M059J (cell line): Measurements from ENCODE around the gene ENTHD1. TPM values are rescaled to one million over a fixed set of nuclear protein-coding genes. Genes with fewer than 3 reads are reported as not detected.
"Not testable (repeated sequence)": the region's sequence is repeated elsewhere in the genome, so short reads cannot be mapped to it uniquely, and the experiment has no call there.

Source experiments
- DNase-seq: peaks from one replicate; pipeline ENCODE4 v3.0.0-alpha.2; 2012; ENCODE audit warnings: low read depth
- total RNA-seq: library from RNA; depleted of rRNA; stranded (reverse); fragments of >200 nt; shearing (Covaris generic); gene quantifications from 2 replicates; pipeline ENCODE4 v1.2.3, GENCODE V29; 2014

Gene ENTHD1
- total RNA-seq, 1 experiment from 2014 or later: not detected

DNA sequence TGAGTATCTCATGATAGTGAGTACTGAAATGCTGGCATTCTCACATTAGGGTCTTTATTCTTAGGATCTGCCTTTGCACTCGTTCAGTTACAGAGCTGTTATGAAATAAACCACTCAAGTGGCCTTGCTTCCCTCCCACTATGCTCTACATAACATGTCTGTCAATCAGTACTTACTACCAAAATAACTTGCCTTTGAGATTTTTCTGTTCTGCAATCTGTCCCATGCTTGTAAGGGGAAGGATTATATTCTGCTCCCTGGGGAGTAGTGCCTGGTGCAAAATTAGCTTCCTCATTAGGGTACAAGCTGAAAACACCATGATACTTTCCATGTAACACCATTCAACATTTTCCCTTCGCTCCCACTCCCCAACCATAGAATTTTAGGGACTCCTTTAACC lies 5.4 kb upstream of the ENTHD1 start:
- DNase-seq: no peak

DNA sequence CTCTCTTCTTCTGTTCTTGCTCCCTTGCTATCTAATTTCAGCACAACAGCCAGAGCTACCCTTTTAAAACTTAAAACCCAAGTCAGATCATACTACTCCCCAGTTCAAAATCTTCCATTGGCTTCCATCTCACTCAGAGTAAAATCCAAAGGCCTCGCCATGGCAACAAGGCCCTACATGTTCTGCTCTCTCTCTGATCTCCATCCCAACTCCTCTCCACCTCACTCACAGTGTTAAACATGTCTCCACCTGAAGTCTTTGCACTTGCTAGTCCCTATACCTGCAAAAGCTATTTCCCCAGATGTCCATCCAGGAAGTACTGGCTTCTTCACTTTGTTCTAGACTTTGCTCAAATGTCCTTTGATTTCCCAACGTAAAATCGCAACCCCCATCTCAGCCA lies 4.3 kb upstream of the ENTHD1 start:
- DNase-seq: no peak

DNA sequence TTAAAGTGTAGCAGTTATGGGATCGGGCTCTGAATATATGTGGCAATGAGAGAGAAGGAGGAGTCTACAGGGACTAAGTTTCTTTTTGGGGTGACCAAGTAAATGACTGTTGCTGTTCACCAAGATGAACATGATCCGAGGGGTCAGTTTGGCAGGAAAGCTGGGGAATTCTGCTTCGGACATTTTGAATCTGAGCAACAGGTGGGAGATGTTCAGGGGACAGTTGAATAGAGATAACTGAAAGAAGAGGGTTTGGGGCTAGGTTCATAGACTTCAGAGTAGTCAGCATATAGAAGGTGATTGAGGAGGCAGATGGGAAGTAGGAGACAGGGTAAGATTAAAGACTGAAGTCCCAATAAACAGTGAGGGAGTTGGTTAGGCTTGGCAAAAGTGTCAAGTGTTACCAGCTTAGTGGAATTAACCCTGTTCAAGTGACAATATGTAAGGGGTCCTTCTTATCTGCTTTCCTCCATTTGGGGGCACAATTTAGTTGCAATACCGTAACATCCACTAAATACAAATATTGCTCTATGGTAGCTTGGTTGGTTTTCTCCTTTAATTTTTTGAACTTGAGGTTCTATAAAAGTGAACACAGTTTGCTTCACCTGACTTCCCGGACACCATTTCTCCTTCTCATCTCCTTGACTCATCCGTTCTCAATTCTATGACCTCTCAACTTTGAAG lies 2.9 kb upstream of the ENTHD1 start:
- DNase-seq: no peak

DNA sequence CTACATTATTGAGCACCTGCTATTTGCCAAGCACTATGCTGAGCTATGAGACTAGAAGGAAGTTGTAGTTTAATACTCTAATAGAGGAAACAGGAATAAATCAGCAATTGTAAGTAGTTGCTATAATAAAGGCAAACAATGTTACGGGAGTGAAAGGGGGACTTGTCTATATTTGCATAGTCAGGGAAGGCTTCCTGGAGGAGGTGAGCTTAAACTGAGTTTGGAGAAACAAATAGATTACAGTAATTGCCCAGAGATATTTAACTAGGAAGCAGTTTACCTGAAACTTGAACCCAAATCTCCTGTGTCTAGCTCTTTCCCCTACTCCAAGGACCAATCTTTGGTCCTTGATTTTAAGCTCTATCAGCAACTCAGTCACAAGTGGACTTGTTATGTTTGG lies 2.1 kb upstream of the ENTHD1 start:
- DNase-seq: no peak

DNA sequence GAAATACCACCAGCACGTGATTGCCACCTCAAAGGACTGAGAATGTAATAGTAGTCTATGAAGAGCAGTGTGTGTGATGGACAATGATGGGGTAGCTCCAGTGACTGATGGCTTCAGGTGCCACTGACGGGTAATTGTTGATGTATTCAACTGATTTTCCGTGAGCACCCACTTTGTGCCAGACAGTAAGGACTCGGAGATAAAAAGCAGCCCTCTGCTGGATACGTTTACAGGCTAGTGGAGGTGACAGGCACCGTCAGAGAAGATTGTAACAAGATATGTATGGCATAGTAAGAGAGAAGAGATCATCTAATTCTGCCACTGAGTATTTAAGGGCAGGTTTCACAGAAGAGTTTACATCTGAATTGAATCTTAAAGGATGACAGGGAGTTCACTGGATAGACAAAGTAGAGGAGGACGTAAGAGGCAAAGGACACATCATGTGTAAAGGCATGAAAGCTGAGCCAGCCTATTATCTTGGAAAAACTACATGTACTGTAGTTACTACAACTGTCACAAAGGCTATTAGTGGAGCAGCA lies 1.1 kb upstream of the ENTHD1 start:
- no peak for DNase-seq

DNA sequence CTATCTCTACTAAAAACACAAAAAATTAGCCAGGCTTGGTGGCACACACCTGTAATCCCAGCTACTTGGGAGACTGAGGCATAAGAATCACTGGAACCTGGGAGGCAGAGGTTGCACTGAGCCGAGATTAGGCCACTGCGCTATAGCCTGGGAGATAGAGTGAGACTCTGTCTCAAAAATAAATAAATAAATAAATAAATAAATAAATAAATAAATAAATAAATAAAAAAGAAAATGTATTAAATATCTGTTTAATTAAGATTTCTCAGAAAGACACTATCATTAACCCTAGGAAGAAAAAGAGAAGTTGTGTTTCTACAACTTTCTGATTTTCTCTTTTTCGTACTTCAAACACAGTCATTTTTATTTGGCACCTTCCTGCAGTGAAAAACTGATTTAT lies 3.6 kb downstream of the ENTHD1 start:
- not testable (repeated sequence) for DNase-seq

DNA sequence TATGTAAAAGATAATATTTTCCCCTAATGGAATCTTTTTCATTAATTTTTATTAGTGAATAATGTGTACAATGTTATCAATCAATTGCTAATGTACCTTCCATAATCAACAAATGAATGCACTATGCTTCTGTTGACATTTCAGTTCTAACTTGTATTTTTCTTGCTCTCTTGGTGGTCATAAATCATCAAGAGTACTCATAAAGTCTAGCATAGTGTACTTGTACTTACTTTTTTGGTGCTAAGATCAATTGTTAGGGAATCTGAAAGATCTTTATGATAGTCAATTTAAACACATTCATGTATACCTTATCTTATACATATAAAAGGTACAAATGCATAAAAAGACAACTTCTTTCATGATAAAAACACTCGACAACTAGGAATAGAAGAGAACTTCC lies 10.5 kb downstream of the ENTHD1 start:
- DNase-seq: no peak

DNA sequence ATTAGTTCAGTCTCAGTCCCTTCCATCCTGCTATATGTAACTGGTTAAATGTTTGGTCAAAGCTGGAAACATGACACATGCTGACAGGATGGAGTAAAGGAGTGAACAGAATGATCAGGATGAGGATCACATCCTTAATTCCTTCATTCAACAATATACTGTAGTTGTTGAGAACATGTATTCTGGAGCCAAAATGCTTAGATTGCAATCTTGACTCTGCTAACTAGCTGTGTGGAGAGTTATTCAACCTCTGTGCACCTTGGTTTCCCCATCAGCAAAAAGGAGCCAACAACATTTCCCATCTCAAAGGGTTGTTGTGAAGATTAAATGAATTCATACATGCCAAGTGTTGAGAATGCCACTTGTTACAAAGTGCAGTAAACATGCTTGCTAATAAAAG lies 12.8 kb downstream of the ENTHD1 start:
- no peak for DNase-seq

DNA sequence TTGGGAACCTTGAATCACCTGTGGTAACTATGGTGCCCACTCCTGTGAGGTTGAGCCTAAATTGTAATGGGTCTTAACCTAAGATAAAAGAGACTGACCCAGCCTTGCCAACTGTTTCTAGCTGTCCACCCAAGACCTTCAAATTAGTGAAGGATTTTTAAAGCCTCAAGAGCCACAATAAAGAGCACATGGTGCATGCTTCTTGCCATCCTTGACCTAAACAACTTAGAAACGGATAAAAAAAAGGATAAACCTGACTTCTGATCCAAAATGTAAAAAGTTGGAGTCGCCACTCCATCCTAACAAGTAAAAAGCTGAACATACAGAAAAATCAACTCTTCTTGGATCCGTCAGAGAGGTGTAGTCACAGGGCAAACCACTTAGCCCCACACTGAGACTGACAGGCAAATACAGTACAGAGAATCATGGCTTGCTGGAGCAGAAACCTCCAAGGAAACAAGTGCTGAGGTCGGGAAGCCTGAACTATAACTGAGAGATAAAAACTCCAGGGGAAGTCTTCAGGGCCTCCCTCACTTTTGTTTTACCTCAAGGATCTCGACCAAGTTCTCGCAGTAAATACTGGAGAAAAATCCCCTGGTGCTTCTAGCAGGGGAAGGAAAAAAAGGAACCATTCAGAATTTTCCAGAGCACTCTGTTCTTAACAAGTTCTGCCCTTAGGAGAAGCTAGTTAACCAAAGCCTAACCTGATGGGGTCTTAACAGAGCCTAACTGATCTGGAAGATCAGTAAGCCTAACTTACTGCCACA lies 16.3 kb downstream of the ENTHD1 start:
- DNase-seq: no peak

DNA sequence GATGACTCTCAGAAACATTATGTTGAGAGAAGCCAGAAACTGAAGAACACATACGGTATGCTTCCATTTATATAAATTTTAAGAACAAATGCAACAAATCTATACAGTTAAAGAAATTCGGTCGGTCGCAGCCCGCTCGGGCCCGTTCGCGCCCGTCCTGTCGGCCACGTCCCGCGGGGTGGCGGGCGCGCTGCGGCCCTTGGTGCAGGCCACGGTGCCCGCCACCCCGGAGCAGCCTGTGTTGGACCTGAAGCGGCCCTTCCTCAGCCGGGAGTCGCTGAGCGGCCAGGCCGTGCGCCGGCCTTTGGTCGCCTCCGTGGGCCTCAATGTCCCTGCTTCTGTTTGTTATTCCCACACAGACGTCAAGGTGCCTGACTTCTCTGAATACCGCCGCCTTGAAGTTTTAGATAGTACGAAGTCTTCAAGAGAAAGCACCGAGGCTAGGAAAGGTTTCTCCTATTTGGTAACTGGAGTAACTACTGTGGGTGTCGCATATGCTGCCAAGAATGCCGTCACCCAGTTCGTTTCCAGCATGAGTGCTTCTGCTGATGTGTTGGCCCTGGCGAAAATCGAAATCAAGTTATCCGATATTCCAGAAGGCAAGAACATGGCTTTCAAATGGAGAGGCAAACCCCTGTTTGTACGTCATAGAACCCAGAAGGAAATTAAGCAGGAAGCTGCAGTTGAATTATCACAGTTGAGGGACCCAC lies 18.2 kb downstream of the ENTHD1 start:
- DNase-seq: not testable (repeated sequence)

DNA sequence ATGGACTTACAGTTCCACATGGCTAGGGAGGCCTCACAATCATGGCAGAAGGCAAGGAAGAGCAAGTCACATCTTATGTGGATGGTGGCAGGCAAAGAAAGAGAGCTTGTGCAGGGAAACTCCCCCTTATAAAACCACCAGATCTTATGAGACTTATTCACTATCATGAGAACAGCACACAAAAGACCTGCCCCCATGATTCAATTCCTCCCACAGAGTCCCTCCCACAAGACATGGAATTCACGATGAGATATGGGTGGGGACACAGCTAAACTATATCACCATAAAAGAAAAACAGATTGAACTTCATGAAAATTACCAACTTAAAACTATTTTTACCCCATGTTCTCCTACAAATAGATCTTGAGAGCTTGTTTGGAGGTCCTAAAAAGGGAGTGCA lies 19.6 kb downstream of the ENTHD1 start:
- no peak for DNase-seq

DNA sequence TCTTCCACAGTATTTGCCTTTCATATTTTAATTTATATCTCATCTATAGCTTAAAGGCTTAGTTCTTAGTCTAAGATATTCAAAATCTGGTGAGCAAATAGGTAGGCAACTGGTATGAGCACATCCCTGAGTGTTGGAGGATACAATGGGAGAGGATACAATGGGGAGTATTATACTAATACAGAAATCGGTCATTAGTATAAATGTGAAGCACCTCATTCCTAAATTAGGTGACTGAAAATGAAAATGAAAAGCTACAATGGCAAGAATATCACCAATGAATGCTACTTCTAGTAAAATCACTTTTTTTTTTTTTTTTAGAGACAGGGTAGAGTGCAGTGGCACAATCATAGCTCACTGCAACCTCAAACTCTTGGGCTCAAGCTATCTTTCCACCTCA lies 21.0 kb downstream of the ENTHD1 start:
- DNase-seq: no peak

DNA sequence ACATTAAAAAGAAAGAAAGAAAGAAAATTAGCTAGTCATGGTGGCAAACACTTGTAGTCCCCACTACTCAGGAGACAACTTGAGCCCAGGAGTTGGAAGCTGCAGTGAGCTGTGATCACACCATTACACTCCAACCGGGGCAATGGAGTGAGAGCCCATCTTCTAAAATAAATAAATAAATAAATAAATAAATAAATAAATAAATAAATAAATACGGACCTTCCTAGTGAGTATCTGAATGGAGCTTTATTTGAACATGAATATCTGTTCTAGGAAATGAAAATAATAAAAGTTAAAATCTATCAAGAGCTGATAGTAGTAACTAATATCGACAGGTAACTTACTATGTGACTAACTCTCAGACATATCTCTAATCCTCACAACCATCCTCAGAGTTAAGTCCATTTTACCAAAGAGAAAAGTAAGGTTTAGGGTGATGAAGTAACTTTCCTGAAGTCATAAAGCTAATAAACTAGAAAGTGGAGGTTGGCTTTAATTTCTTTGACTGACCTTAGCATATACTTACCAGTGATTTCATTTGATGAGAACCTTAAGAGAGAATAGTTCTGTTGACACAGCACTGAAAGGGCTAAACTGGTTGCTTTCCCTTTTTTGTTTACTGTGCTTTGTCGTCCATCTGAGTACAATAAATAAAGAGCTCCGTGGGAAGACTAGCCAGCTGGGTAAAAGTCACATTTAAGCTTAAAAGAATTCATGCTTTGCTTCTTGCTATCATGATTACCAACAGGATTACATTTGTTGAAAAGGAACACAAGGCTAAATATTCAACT lies 22.4 kb downstream of the ENTHD1 start:
- no peak for DNase-seq

DNA sequence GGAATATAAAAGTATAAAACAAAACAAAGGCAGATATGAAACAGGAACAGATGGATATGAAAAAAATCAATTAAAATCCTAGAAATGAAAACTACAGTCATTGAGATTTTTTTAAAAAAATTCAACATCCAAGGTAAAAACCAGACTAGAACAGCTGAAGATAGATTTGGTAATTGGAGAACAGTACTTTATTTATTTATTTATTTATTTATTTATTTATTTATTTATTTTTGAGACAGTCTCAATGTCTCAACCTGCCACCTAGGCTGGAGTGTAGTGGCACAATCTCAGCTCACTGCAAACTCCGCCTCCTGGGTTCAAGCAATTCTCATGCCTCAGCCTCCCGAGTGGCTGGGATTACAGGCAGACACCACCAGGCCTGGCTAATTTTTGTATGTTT lies 23.8 kb downstream of the ENTHD1 start:
- DNase-seq: not testable (repeated sequence)

DNA sequence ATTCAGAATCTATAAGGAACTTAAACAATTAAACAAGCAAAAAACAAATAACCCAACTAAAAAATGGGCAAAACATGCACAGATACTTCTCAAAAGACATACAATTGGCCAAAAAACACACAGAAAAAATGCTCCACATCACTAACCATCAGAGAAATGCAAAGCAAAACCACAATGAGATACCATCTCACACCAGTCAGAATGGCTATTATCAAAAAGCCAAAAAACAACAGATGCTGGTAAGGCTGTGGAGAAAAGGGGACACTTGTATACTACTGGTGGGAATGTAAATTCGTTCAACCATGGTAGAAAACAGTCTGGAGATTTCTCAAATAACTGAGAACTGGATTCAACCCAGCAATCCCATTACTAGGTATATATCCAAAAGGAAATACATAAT lies 24.8 kb downstream of the ENTHD1 start:
- DNase-seq: no peak

DNA sequence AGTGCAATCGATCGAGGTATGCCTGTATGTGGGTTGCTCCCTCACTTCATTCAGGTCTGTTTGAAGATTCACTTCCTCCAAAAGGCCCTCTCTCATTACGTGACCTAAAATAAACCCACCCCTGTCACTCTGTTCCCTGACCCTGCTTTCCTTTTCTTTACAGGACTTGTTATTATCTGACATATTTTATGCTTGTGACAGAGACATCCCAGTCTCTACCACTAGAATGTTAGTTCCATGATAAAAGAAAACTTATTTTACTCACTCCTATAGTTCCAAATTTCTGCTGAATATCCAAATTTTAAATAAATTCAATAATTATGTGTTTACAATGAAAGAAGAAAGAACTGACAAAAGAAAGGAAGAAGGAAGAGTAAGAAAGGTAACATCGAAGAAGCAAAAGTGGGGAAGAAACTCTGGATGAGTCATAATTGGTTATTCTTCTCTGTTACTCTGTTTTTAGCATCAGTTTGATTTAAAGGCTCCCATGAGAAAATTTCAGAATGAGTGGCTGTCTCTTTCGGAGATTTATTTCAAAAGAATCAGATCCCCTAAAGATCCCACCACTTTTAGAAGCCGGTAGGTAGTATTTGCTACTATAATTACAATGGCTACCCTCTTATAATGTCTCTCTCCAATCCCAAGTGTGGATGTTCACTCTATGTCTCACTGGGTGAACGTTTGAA lies 33.5 kb downstream of the ENTHD1 start:
- no peak for DNase-seq

DNA sequence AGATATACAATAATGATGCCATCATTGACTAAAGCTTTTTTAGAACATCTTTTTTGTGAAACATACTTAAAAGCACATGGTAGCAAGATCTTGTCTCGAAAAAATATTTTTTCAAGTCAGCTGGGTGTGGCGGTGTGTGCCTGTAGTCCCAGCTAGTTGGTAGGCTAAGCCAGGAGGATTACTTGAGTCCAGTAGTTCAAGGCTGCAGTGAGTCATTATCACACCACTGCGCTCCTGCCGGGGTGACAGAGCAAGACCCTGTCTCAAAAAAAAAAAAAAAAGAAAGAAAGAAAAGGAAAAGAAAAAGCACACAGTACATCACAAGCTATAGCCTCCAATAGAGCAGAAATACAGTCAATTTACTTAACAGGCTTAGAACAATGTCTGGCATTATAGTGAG lies 37.0 kb downstream of the ENTHD1 start:
- DNase-seq: no peak

DNA sequence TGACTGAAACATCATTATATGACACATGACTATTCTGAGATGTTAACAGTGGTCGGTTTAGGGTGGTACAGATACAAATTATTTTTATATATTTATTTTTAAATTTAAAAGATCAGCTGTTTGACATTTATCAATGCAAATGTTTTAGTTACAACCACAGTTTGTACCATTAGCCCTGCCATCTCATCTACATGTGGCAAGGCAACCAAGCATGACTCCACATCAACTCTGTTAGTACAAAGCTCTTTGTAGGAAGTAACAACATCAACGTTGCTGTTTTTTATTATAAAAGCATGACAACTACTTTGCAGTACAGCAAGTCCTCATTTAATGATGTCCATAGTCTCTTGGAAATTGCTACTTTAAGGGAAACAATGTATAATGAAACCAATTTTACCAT lies 40.8 kb downstream of the ENTHD1 start:
- DNase-seq: no peak

DNA sequence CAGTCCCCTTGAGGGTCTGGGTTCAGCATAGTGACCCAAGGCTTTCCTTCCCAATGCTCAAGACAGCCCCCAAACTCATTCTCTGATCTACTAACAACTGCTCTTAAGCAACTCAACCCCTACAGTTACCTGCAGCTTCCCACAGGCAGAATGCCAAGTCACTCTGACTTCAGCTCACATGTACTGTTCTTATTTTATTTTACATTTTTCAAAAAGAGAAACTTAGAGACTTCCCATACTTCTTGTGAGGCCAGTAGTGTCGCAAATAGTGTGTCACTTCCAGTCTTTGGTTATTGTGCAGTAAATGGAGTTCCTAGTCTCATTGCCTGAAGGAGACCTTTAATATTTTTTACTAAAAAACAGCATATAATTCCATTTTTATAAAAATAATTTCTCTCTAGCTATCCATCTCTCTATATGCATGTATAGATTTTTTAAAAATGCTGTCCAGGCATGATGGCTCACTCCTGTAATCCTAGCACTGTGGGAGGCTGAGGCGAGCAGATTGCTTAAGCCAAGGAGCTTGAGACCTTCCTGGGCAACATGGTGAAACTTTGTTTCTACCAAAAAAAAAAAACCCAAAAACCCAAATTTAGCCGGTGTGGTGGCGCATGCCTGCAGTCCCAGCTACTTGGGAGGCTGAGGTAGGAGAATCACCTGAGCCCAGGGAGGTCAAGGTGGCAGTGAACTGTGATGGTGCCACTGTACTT lies 41.8 kb downstream of the ENTHD1 start:
- no peak for DNase-seq

DNA sequence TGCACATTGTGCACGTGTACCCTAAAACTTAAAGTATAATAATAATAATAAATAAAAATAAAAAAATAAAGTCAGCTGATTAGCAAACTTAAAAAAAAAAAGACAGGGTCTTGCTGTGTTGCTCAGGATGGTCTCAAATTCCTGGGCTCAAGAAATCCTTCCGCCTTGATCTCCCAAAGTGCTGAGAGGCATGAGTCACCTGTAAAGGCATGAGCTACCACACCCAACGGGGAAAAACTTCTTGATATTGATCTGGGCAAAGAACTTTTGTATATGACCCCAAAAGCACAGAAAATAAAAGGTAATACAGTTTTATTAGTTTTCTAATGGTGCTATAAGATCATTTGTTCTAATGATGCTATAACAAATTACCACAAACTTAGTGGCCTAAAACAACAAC lies 46.1 kb downstream of the ENTHD1 start:
- DNase-seq: no peak

DNA sequence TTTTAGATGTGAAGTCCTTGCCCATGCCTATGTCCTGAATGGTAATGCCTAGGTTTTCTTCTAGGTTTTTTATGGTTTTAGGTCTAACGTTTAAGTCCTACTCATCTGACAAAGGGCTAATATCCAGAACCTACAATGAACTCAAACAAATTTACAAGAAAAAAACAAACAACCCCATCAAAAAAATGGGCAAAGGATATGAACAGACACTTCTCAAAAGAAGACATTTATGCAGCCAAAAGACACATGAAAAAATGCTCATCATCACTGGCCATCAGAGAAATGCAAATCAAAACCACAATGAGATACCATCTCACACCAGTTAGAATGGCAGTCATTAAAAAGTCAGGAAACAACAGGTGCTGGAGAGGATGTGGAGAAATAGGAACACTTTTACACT lies 47.0 kb downstream of the ENTHD1 start:
- DNase-seq: not testable (repeated sequence)
